GM18520 (cell line): ENCODE data around the gene COX14.
"Not testable (repeated sequence)": the region's sequence is repeated elsewhere in the genome, so short reads cannot be mapped to it uniquely, and the experiment has no call there.

Experiments
- ATAC-seq: cut with Tn5 transposase; IDR thresholded peaks from one replicate; pipeline ENCODE4 v1.9.1; 2021; ENCODE audit not compliant: unreplicated experiment

Gene COX14

DNA sequence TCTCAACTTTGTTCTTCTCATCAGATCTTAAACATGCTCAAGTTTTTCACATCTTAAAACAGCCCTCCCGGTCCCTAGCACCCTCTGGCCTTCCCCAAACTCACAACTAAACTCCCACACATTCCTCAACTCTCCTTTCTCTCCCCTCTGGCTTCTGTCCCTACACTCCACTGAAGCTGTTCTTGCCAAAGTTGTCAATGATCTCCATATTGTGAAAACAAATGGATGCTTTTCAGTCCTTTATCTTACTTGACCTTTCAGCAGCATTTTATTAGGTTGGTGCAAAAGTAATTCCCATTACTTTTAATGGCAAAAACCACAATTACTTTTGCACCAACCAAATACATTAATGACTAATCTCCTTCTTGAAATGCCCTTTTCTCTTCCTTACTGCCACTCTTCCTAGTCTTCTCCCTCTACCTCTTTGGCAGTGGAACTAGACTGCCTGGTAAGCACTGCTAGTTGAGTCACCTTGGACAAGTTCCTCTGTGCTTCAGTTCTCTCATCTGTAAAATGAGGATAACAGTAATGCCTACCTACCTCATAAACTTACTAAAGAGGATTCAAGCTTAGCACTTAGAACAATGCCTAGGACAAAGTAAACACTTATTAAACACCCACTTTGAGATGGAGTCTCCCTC lies 39.1 kb downstream of the COX14 start:
- ATAC-seq = no peak

DNA sequence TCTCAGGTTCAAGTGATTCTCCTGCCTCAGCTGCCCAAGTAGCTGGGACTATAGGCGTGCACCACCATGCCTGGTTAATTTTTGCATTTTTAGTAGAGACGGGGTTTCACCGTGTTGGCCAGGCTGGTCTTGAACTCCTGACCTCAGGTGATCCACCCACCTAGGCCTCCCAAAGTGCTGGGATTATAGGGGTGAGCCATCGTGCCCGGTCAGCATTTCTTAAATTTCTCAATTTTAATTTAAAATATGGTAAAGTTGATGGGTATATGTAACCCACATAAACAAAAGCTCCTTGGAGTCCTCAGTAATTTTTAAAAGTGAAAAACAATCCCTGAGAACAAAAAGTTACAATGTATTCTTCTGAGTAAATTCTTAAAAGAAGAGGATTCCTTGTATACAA lies 42.9 kb downstream of the COX14 start:
- ATAC-seq = not testable (repeated sequence)

DNA sequence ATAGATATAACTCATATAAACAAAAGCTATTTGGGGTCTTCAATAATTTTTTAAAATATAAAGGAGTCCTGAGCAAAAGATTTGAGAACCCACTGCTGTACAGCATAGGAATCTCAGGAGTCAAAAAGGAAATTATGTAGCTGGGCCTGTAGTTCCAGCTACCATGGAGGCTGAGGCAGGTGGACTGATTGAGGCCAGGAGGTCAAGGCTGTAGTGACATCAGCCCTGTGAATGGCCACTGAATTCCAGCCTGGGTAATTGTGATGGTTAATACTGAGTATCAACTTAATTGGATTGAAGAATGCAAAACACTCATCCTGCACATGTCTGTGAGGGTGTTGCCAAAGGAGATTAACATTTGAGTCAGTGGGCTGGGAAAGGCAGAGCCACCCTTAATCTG lies 44.6 kb downstream of the COX14 start:
- no peak for ATAC-seq

DNA sequence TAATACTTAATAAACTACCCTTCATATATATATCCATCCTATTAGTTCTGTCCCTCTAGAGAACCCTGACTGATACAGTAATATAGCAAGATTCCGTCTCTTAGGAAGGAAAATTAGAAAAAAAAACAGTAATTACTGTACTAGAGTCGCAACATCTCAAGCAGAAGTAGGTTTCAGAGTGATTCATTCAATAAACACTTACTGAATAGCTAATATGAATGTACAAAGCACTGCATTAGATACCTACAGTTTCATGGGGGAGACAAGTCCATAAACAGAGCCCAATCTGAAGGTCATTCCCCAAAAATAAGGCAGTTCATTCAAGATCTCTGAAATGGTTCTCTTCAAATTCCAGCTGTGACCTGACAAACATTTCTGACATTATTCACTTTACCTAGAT lies 45.2 kb downstream of the COX14 start:
- ATAC-seq = no peak

DNA sequence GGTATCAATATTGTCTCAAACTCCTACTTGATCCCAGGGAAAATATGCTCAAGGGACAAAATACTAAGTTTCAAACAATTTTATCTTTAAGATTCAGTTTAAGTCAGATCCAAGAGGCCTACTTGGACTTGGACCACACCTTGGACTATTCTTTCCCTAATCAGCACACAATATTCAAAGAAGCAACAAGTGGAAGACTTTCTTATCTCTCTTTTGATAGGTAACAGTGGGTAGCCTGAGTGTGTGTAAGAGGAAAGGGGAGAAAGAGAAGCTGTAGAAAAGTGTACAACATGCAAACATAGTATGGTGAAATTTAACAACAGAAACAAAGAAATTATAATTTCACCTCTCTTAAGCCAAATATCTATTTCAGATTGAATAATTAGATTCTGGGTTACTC lies 48.6 kb downstream of the COX14 start:
- ATAC-seq = no peak

DNA sequence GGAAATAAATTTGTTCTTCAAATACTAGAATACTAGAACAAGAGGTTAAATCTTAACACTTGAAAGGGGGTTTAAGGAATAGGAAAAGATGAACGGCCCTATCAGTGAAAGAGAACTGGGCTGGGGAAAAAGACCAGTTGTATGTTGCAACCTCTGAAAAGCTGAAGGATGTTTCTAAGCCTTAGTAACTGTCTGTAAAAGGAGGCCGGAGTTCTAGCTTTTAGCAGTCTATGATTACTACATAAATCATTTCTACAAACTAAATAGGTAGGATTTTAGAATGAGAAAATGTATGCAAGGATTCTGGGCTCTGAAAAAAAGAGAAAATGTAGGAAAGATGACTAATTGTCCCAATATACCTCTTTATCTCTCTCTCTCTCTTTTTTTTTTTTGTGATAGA lies 50.2 kb downstream of the COX14 start:
- ATAC-seq = no peak

DNA sequence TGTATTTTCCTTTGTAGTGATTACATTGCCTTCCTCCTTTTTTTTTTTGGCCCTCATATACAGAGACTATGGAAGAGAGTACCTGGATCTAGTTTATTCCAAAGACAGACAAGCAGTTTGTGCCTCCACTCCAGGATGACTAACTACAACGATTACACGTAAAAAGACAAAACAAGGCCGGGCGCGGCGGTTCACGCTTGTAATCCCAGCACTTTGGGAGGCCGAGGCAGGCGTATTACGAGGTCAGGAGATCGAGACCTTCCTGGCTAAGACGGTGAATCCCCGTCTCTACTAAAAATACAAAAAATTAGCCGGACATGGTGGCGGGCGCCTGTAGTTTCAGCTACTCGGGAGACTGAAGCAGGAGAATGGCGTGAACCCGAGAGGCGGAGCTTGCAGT lies 52.9 kb downstream of the COX14 start:
- no peak for ATAC-seq

DNA sequence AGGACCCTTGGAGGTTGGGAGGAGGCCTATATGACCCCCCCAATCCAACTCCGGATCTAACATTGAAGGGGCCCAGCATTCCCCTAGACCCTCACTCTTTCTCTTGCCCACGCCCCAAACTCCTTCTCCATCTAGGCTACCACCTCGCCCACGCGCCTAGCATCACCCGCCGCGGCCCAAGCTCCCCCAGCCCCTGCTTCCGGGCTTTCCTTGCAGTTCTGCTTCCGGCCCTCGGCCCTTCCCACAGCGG lies 54.7 kb downstream of the COX14 start:
- ATAC-seq = no peak

DNA sequence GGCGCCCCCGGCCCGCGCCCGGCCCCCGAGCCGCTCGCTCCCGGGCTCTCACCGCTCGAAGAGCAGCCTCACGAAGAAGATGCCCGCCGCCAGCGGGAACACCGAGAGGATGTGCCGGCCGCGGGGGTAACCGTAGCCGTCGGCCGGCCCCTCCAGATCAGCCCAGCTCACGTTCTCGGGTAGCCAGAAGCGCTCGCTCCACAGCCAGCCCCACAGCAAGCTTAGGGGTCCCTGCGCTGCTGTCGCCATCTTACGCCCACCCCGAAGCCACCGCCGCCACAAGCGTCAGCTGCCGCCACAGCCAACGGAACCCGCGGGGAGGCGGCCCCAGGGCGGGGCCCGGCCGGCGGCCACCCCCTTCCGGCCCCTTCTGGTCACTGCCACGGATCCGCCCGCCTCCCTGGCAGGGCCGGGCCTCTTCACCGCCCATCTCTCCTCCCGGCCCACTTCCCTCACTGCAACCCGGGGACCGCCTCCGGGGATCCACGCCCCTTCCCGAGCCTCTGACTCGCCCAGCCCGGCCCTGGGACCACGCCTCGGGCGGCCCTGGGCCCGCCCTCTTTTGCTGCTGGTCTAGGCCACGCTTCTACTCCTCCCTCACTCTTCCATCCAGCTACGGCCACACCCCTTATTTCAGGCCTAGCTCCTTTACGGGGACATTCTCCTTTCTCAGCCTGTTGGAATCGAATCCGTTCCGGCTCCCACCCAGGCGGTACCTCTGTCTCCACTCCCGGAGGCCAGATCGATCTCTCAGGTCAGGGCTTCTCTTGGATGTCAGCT lies 55.2 kb downstream of the COX14 start, which contains the start of gene CERS5:
Gene CERS5 (minus strand): TSS at position 321 of the 780 bp plus-strand sequence. CDS start 72 bp downstream, at position 249.
- peak; percentile 97 for ATAC-seq
